Gastrocnemius medialis (tissue), 4 donors: ENCODE results near the gene EMILIN2. TPM values are rescaled to one million over a fixed set of nuclear protein-coding genes. Genes with fewer than 3 reads are reported as not detected.

Experiments used
- ATAC-seq, 2 donors: fragments of 150-250 bp; one replicate each; pipeline ENCODE4 v1.9.1; 2016
- DNase-seq, 2 donors: peaks; one replicate each; pipeline ENCODE4 v3.0.0-alpha.2; 2019
- H3K27ac ChIP-seq, 4 donors: fragments of 200-600 bp; sonication (generic); 1 replicate in 1 of 4; 2 replicates in 3 of 4; pipeline ENCODE4 v1.5.1; 2016 to 2018; ENCODE audit warnings: mild to moderate bottlenecking in 2 of 4, moderate library complexity in 1 of 4
- H3K27me3 ChIP-seq, 3 donors: fragments of 200-600 bp; sonication (generic) in 2 of 3; 1 replicate in 1 of 3; 2 replicates in 2 of 3; pipeline versions ENCODE4 v1.5.1 to v1.6.0; 2016 to 2019; ENCODE audit warnings: mild to moderate bottlenecking in 1 of 3, moderate library complexity in 1 of 3
- H3K36me3 ChIP-seq, 2 donors: fragments of 200-600 bp; sonication (generic) in 1 of 2; one replicate each; pipeline ENCODE4 v1.5.1; 2017 to 2018
- H3K4me1 ChIP-seq, 2 donors: fragments of 200-600 bp; sonication (generic) in 1 of 2; one replicate each; pipeline ENCODE4 v1.5.1; 2016 to 2017; ENCODE audit warnings: mild to moderate bottlenecking in 2 of 2
- H3K4me3 ChIP-seq, 4 donors: fragments of 200-600 bp; sonication (generic) in 3 of 4; 1 replicate in 1 of 4; 2 replicates in 3 of 4; pipeline ENCODE4 v1.5.1; 2016 to 2019; ENCODE audit warnings: mild to moderate bottlenecking in 2 of 4
- H3K9me3 ChIP-seq, 3 donors: fragments of 200-600 bp; sonication (generic) in 2 of 3; 1 replicate in 1 of 3; 2 replicates in 2 of 3; pipeline ENCODE4 v1.5.1; 2016 to 2019
- CTCF ChIP-seq, 5 experiments: fragments of 450-650 bp in 3 of 5; fragments of 200-600 bp in 2 of 5; sonication (generic) in 2 of 5; IDR thresholded peaks in 4 of 5; conservative IDR thresholded peaks in 1 of 5; 1 replicate in 4 of 5; 2 replicates in 1 of 5; pipeline ENCODE4 v1.5.1; 2016 to 2019; ENCODE audit warnings: antibody characterized with exemption in 5 of 5, mild to moderate bottlenecking in 3 of 5, moderate library complexity in 3 of 5
- POLR2A ChIP-seq, 2 donors: fragments of 450-650 bp; IDR thresholded peaks; one replicate each; pipeline ENCODE4 v1.6.1; 2017; ENCODE audit warnings: antibody characterized with exemption in 2 of 2, mild to moderate bottlenecking in 2 of 2, moderate library complexity in 2 of 2
- in situ Hi-C, 4 donors: fragments of 200-750 bp; cut with MboI; loops; one replicate each; pipeline versions ENCODE4 v1.15.0 to v1.8.0; 2017; ENCODE audit warnings: low sequenced_read_pairs in 4 of 4
- intact Hi-C: fragments of 100-400 bp; cut with DNase I; formaldehyde crosslinking; loops from one replicate; pipeline ENCODE4 v1.15.1; 2023; ENCODE audit warnings: low total_unique reads
- total RNA-seq, 4 donors: library from RNA; depleted of rRNA; stranded (reverse); fragments of >200 nt; gene quantifications; one replicate each; pipeline versions ENCODE4 v1.1.0 to v1.2.3, GENCODE V29; 2016

The EMILIN2 gene
- total RNA-seq, 4 donors from 2014 or later = 1.9 to 10.5 (median 5.6) TPM

- H3K27me3 ChIP-seq = no peaks in the 10 kb centered on the region
- no peaks in the 10 kb centered on the region for H3K36me3 ChIP-seq
- DNase-seq = no peak
- intact Hi-C loops = no loop called here
- no peak for TF ChIP-seq CTCF (IDR thresholded peaks at IDR 0.05 in 4 of 5, conservative IDR thresholded peaks at IDR 0.05 in 1 of 5)
- no peak for TF ChIP-seq POLR2A (IDR thresholded peaks at IDR 0.05)
- no peaks in the 10 kb centered on the region for H3K4me1 ChIP-seq
- H3K27ac ChIP-seq = no peak overlapping the region
- no peak overlapping the region for H3K4me3 ChIP-seq
- no peak for ATAC-seq
- H3K9me3 ChIP-seq = no peaks in the 10 kb centered on the region
- in situ Hi-C loops = no loop called here
Observed at GRCh38 chr18:2893056-2893455, 46.2 kb downstream of the EMILIN2 start.

GRCh38 chr18:2893676-2894075, 46.9 kb downstream of the EMILIN2 start:
- no peaks in the 10 kb centered on the region for H3K27me3 ChIP-seq
- ATAC-seq (peak in 1 of 2 donors; percentile 30), DNase-seq (no peak)
- no peaks in the 10 kb centered on the region for H3K9me3 ChIP-seq
- no peak overlapping the region for H3K4me3 ChIP-seq
- no peak for TF ChIP-seq POLR2A (IDR thresholded peaks at IDR 0.05)
- TF ChIP-seq CTCF (IDR thresholded peaks at IDR 0.05 in 4 of 5, conservative IDR thresholded peaks at IDR 0.05 in 1 of 5) = no peak
- no peak overlapping the region for H3K27ac ChIP-seq
- no peaks in the 10 kb centered on the region for H3K4me1 ChIP-seq
- in situ Hi-C loops (no loop called here), intact Hi-C loops (no loop called here)
- no peaks in the 10 kb centered on the region for H3K36me3 ChIP-seq

GRCh38 chr18:2894131-2894840, 47.5 kb downstream of the EMILIN2 start:
- Histone ChIP-seq H3K27me3 (no peaks in the 10 kb centered on the region), H3K27ac (peak overlapping the region in 1 of 4 donors; percentile 34), H3K4me3 (no peak overlapping the region), H3K36me3 (no peaks in the 10 kb centered on the region), H3K9me3 (no peaks in the 10 kb centered on the region), H3K4me1 (no peaks in the 10 kb centered on the region)
- intact Hi-C loops = no loop called here
- no peak for ATAC-seq
- in situ Hi-C loops = no loop called here
- no peak for TF ChIP-seq POLR2A (IDR thresholded peaks at IDR 0.05)
- TF ChIP-seq CTCF (IDR thresholded peaks at IDR 0.05 in 4 of 5, conservative IDR thresholded peaks at IDR 0.05 in 1 of 5) = no peak
- DNase-seq = no peak

GRCh38 chr18:2894841-2895370, 48.1 kb downstream of the EMILIN2 start:
- Histone ChIP-seq H3K4me3 (no peak overlapping the region), H3K4me1 (no peaks in the 10 kb centered on the region), H3K36me3 (no peaks in the 10 kb centered on the region), H3K9me3 (no peaks in the 10 kb centered on the region), H3K27ac (no peak overlapping the region), H3K27me3 (no peaks in the 10 kb centered on the region)
- in situ Hi-C loops = no loop called here
- no peak for TF ChIP-seq POLR2A (IDR thresholded peaks at IDR 0.05)
- no peak for TF ChIP-seq CTCF (IDR thresholded peaks at IDR 0.05 in 4 of 5, conservative IDR thresholded peaks at IDR 0.05 in 1 of 5)
- intact Hi-C loops = no loop called here
- ATAC-seq (no peak), DNase-seq (no peak)
